SK-N-SH (cell line): ENCODE results near the gene RWDD2A. TPM values are rescaled to one million over a fixed set of nuclear protein-coding genes. Genes with fewer than 3 reads are reported as not detected.
"Not testable (repeated sequence)": the region's sequence is repeated elsewhere in the genome, so short reads cannot be mapped to it uniquely, and the experiment has no call there.

ENCODE experiments used
- CTCF ChIA-PET: fragments of 300-600, 350-600 bp; formaldehyde crosslinking; extraction: SDS; loops from one replicate; lab custom pipeline; 2021; lab: Yijun Ruan, JAX
- POLR2A ChIA-PET: fragments of 350-600 bp; sonication (Branson Sonifier 250); formaldehyde crosslinking; extraction: SDS; loops from one replicate; lab custom pipeline; 2020; ENCODE audit warnings: antibody characterized with exemption, inconsistent platforms; lab: Yijun Ruan, JAX
- DNase-seq: peaks from one replicate; pipeline ENCODE4 v3.0.0; 2012
- H2AFZ ChIP-seq: fragments of 200-600 bp; sonication (generic); 2 replicates; pipeline ENCODE4 v1.8.1; 2016; ENCODE audit warnings: antibody characterized with exemption, mild to moderate bottlenecking, low read depth
- H3F3A ChIP-seq: fragments of 200-600 bp; sonication (generic); replicated peaks from 2 replicates; pipeline ENCODE3; 2016; ENCODE audit warnings: antibody characterized with exemption, mild to moderate bottlenecking; ENCODE audit not compliant: insufficient read depth
- H3K27ac ChIP-seq, 2 experiments: fragments of 200-500 bp in 1 of 2; fragments of 200-600 bp in 1 of 2; sonication (Bioruptor generic) in 1 of 2; sonication (generic), shearing (Covaris generic) in 1 of 2; 2 replicates each; pipeline versions ENCODE4 v1.5.1 to v1.6.1; 2014 to 2016; ENCODE audit warnings: low read depth in 2 of 2, inconsistent platforms in 1 of 2, low read length in 1 of 2, mild to moderate bottlenecking in 1 of 2, mixed read lengths in 1 of 2
- H3K27me3 ChIP-seq: fragments of 200-600 bp; sonication (generic), shearing (Covaris generic); 2 replicates; pipeline ENCODE4 v1.6.1; 2016; ENCODE audit warnings: mixed run types; ENCODE audit not compliant: insufficient read depth
- H3K36me3 ChIP-seq, 2 experiments: fragments of 200-500 bp in 1 of 2; fragments of 200-600 bp in 1 of 2; sonication (Bioruptor generic) in 1 of 2; sonication (generic) in 1 of 2; replicated peaks in 1 of 2; 2 replicates each; pipeline versions ENCODE3 to v1.5.1; 2014 to 2016; ENCODE audit warnings: low read length in 1 of 2, mild to moderate bottlenecking in 1 of 2; ENCODE audit not compliant: insufficient read depth in 2 of 2, control insufficient read depth in 1 of 2
- H3K4me1 ChIP-seq, 2 experiments: fragments of 200-500 bp in 1 of 2; fragments of 200-600 bp in 1 of 2; sonication (Bioruptor generic) in 1 of 2; sonication (generic), shearing (Covaris generic) in 1 of 2; 2 replicates each; pipeline versions ENCODE4 v1.5.1 to v1.6.1; 2014 to 2016; ENCODE audit warnings: low read depth in 1 of 2, low read length in 1 of 2, mixed run types in 1 of 2; ENCODE audit not compliant: insufficient read depth in 2 of 2, control insufficient read depth in 1 of 2
- H3K4me2 ChIP-seq: fragments of 200-600 bp; sonication (generic), shearing (Covaris generic); 2 replicates; pipeline ENCODE4 v1.6.1; 2017; ENCODE audit warnings: mixed run types
- H3K4me3 ChIP-seq, 2 experiments: fragments of 200-500 bp in 1 of 2; fragments of 200-600 bp in 1 of 2; sonication (Bioruptor generic) in 1 of 2; sonication (generic), shearing (Covaris generic) in 1 of 2; 2 replicates each; pipeline versions ENCODE4 v1.5.1 to v1.8.1; 2014 to 2016; ENCODE audit warnings: low read depth in 2 of 2, inconsistent platforms in 1 of 2, low read length in 1 of 2, mild to moderate bottlenecking in 1 of 2, mixed read lengths in 1 of 2, moderate library complexity in 1 of 2
- H3K79me2 ChIP-seq: fragments of 200-600 bp; sonication (generic); 2 replicates; pipeline ENCODE4 v1.8.1; 2017; ENCODE audit warnings: mild to moderate bottlenecking; ENCODE audit not compliant: insufficient read depth
- H3K9ac ChIP-seq: fragments of 200-600 bp; sonication (generic); 2 replicates; pipeline ENCODE4 v1.6.1; 2017; ENCODE audit warnings: mixed run types
- H3K9me2 ChIP-seq: fragments of 200-600 bp; sonication (generic); 2 replicates; pipeline ENCODE4 v1.6.1; 2017; ENCODE audit warnings: mixed run types
- H3K9me3 ChIP-seq: fragments of 200-600 bp; sonication (generic); 2 replicates; pipeline ENCODE4 v1.6.1; 2017; ENCODE audit warnings: mixed run types, mild to moderate bottlenecking, moderate library complexity
- H4K20me1 ChIP-seq: fragments of 200-600 bp; sonication (generic); 2 replicates; pipeline ENCODE4 v1.6.1; 2017; ENCODE audit warnings: mild to moderate bottlenecking, mixed run types; ENCODE audit not compliant: insufficient read depth
- ELF1 ChIP-seq: IDR thresholded peaks from 2 replicates; pipeline ENCODE4 v1.4.0; 2012
- EZH2phosphoT487 ChIP-seq: fragments of 200-600 bp; sonication (generic); IDR thresholded peaks from 2 replicates; pipeline ENCODE4 v1.6.1; 2017; ENCODE audit warnings: low read depth, mixed run types, mild to moderate bottlenecking, antibody characterized with exemption, moderate library complexity, borderline replicate concordance
- FOXJ3 ChIP-seq: sonication (generic); formaldehyde crosslinking; IDR thresholded peaks from 2 replicates; pipeline ENCODE4 v1.5.1; 2020; ENCODE audit warnings: mild to moderate bottlenecking, missing genetic modification reagents
- FOXM1 ChIP-seq: IDR thresholded peaks from 2 replicates; pipeline ENCODE4 v1.4.0; 2012; ENCODE audit warnings: low read depth, mild to moderate bottlenecking
- GABPA ChIP-seq: IDR thresholded peaks from 2 replicates; pipeline ENCODE4 v1.4.0; 2012; ENCODE audit warnings: low read depth, mild to moderate bottlenecking
- GATA2 ChIP-seq: sonication (generic); formaldehyde crosslinking; IDR thresholded peaks from 2 replicates; pipeline ENCODE4 v1.5.0; 2020; ENCODE audit warnings: mild to moderate bottlenecking, missing genetic modification reagents
- MAX ChIP-seq: IDR thresholded peaks from 2 replicates; pipeline ENCODE4 v1.4.0; 2012; ENCODE audit warnings: low read depth
- MEF2A ChIP-seq: IDR thresholded peaks from 2 replicates; pipeline ENCODE4 v1.4.0; 2012; ENCODE audit warnings: low read depth, borderline replicate concordance
- NFIC ChIP-seq: IDR thresholded peaks from 2 replicates; pipeline ENCODE4 v1.4.0; 2012; ENCODE audit warnings: borderline replicate concordance
- RAD21 ChIP-seq: IDR thresholded peaks from 2 replicates; pipeline ENCODE4 v1.6.1; 2012; ENCODE audit warnings: mild to moderate bottlenecking, low read length
- REST ChIP-seq: IDR thresholded peaks from 2 replicates; pipeline ENCODE4 v1.6.1; 2012; ENCODE audit warnings: mild to moderate bottlenecking, low read depth, low read length, moderate library complexity
- RFX5 ChIP-seq: IDR thresholded peaks from 2 replicates; pipeline ENCODE4 v1.6.1; 2012; ENCODE audit warnings: mild to moderate bottlenecking, improper control_type of control experiment, low read length
- SMC3 ChIP-seq: IDR thresholded peaks from 2 replicates; pipeline ENCODE4 v1.6.1; 2012; ENCODE audit warnings: low read depth, low read length, improper control_type of control experiment
- TCF12 ChIP-seq: IDR thresholded peaks from 2 replicates; pipeline ENCODE4 v1.4.0; 2012
- WGBS: methylation state at CpG from one replicate; pipeline ENCODE4 v1.1.6; 2017; ENCODE audit warnings: low lambda C conversion rate; 5-methylcytosine and 5-hydroxymethylcytosine counted together
- polyA plus RNA-seq, 3 experiments: library from polyadenylated mRNA; depleted of rRNA; stranded (reverse); fragments of >200 nt; gene quantifications; 2 replicates each; pipeline ENCODE4 v1.2.3, GENCODE V29; 2012
- TF ChIP-seq, protein P1 (sequence below): IDR thresholded peaks from 2 replicates; pipeline ENCODE4 v1.4.0; 2012; ENCODE audit warnings: low read depth, borderline replicate concordance

RWDD2A gene
- polyA plus RNA-seq, 1 of the 3 experiments (the other 2 are of a cell fraction): 3.4 TPM

- no peak overlapping the region for H3K4me3 ChIP-seq
- H3K4me2 ChIP-seq: peak overlapping the region; percentile 90
- no peak overlapping the region for H3K9ac ChIP-seq
These were observed 2.5 kb upstream of the RWDD2A start for GRCh38 chr6:83190626-83191025.

DNA sequence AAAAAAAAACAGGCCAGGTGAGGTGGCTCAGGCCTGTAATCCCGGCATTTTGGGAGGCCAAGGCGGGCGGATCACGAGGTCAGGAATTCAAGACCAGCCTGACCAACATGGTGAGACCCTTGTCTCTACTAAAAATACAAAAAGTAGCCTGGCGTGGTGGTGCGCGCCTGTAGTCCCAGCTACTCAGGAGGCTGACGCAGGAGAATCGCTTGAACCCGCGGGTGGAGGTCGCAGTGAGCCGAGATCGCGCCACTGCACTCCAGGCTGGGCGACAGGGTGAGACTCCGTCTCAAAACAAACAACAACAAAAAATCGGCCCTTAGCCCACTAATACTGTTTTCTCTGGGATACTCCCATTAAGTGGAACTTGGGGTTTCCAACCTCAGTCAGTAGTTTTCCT is 1.2 kb upstream of the RWDD2A start:
- DNase-seq, POLR2A ChIA-PET, H3K9me2 ChIP-seq, H3K9me3 ChIP-seq, H3K27me3 ChIP-seq, H2AFZ ChIP-seq, H3F3A ChIP-seq, H3K4me1 ChIP-seq: not testable (repeated sequence)
- H3K9ac ChIP-seq: peak overlapping the region; percentile 90
- CTCF ChIA-PET: interaction anchor here (7.7 kb wide), 1 partner anchor 125 kb away, joined by 69 read pairs; the partner anchor contains the start of genes DOP1A and UBE3D
- H4K20me1 ChIP-seq: peaks cover 24% of the 10 kb centered on the region
- peak overlapping the region; percentile 90 to 95 for H3K4me3 ChIP-seq
- H3K36me3 ChIP-seq: peaks cover 53 to 57% of the 10 kb centered on the region in 2 experiments
- H3K27ac ChIP-seq: peak overlapping the region in 1 of 2 experiments; percentile 82; a peak in 2 of 4 replicates
- peaks cover 65% of the 10 kb centered on the region for H3K79me2 ChIP-seq
- 83% methylated on average over 18 of the region's 18 CpGs for WGBS
- H3K4me2 ChIP-seq: peak overlapping the region; percentile 90

More at GRCh38 chr6:83190626-83191025, 2.5 kb upstream of the RWDD2A start:
- ChIA-PET CTCF (interaction anchor here (0.8 to 6.6 kb wide), 4 partner anchors 24 to 324 kb away, joined by 3 to 34 read pairs (median 5); partner anchors contain the start of genes DOP1A and UBE3D), POLR2A (no interaction called here)
- TF ChIP-seq FOXM1 (no peak), MAX (no peak), FOXJ3 (no peak), EZH2phosphoT487 (no peak), REST (no peak), RAD21 (no peak), GATA2 (CRISPR knock-in tag) (no peak), ELF1 (no peak), NFIC (no peak), GABPA (no peak), RFX5 (no peak), TCF12 (no peak), MEF2A (no peak), SMC3 (no peak)
- TF ChIP-seq, protein P1, sequence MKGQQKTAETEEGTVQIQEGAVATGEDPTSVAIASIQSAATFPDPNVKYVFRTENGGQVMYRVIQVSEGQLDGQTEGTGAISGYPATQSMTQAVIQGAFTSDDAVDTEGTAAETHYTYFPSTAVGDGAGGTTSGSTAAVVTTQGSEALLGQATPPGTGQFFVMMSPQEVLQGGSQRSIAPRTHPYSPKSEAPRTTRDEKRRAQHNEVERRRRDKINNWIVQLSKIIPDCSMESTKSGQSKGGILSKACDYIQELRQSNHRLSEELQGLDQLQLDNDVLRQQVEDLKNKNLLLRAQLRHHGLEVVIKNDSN: no peak
- H3K4me1 ChIP-seq: peaks cover 3 to 8% of the 10 kb centered on the region in 2 experiments; a peak in 3 of 4 replicates
- H3F3A ChIP-seq: peaks cover 3% of the 10 kb centered on the region
- 94% methylated on average over 6 of the region's 6 CpGs for WGBS
- no peak for DNase-seq
- no peaks in the 10 kb centered on the region for H3K27me3 ChIP-seq
- H3K9me3 ChIP-seq: no peaks in the 10 kb centered on the region
- peaks cover 79% of the 10 kb centered on the region for H3K79me2 ChIP-seq
- peaks cover 55 to 61% of the 10 kb centered on the region in 2 experiments for H3K36me3 ChIP-seq
- peaks cover 24% of the 10 kb centered on the region for H4K20me1 ChIP-seq
- H2AFZ ChIP-seq: no peak overlapping the region
- no peak overlapping the region for H3K27ac ChIP-seq
- no peaks in the 10 kb centered on the region for H3K9me2 ChIP-seq
